Measurements from ENCODE around the gene MRPL34. TPM values are rescaled to one million over a fixed set of nuclear protein-coding genes. Genes with fewer than 3 reads are reported as not detected.
"Not testable (repeated sequence)": the region's sequence is repeated elsewhere in the genome, so short reads cannot be mapped to it uniquely, and the experiment has no call there.

Gene MRPL34
- total RNA-seq, 2 donors from 2014 or later: 203 to 254 TPM

- no peak overlapping the region for H3K27ac ChIP-seq
- H3K27me3 ChIP-seq: peaks cover 2 to 6% of the 10 kb centered on the region in 2 donors
- no peaks in the 10 kb centered on the region for H3K9me3 ChIP-seq
- DNase-seq (ENCODE audit: low spot score): no peak
- H3K36me3 ChIP-seq: no peaks in the 10 kb centered on the region
- peaks cover 0 to 18% of the 10 kb centered on the region in 2 donors for H3K4me1 ChIP-seq
- no peak for TF ChIP-seq CTCF (IDR thresholded peaks at IDR 0.05)
- H3K4me3 ChIP-seq: no peak overlapping the region
Observed at GRCh38 chr19:17286752-17287151, 18.9 kb upstream of the MRPL34 start.

- peak in 1 of 2 donors; percentile 26 for TF ChIP-seq CTCF (IDR thresholded peaks at IDR 0.05)
- Histone ChIP-seq H3K27ac (no peak overlapping the region), H3K9me3 (no peaks in the 10 kb centered on the region), H3K4me3 (peak overlapping the region in 1 of 2 donors; percentile 25), H3K27me3 (no peaks in the 10 kb centered on the region), H3K4me1 (peaks cover 0 to 17% of the 10 kb centered on the region in 2 donors), H3K36me3 (no peaks in the 10 kb centered on the region)
- DNase-seq (ENCODE audit: low spot score): no peak
Observed at GRCh38 chr19:17289489-17289888, 16.2 kb upstream of the MRPL34 start.

DNA sequence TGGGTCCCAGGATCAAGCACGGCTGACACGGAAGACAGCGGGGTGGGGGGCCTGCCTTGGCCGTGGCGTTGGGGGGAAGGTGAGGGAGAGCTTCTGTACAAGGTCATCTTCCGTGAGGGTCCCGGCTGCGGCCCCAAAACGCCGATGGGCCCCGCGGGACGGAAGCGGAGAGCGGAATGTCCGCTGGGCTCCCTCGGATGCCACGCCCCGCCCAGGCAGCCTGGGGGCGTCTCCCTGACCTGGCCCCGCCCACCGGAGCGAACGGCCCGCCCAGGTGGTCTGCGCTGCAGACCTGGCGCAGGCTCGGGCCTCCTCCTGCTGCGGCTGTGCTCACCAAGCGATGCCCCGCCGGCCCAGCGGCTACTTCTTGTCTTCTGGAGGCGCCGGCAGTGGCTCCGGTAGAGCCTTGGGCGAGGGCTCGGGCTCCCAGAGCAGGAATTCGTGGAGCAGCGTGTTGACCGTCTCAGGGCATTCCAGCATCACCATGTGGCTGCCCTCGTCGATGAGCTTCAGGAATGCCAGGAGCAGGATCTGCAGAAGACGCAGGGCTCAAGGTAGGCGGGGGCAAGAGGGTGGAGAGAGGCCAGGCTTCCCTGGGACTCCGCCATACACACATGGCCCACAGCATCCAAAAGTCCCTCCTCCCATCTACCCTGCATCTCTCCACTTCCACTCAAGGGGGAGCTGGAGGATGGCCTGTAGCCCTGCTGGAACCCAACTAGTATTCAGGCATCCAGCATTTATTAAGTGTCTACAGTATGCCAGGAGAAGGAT, 13.2 kb upstream of the MRPL34 start:
- H3K4me1 ChIP-seq: peaks cover 0 to 17% of the 10 kb centered on the region in 2 donors
- no peaks in the 10 kb centered on the region for H3K36me3 ChIP-seq
- H3K27me3 ChIP-seq: no peaks in the 10 kb centered on the region
- peak overlapping the region; percentile 20 to 56 for H3K4me3 ChIP-seq
- TF ChIP-seq CTCF (IDR thresholded peaks at IDR 0.05): peak; percentile 50 to 73
- H3K9me3 ChIP-seq: no peaks in the 10 kb centered on the region
- DNase-seq (ENCODE audit: low spot score): peak; percentile 82
- H3K27ac ChIP-seq: peak overlapping the region; percentile 50 to 53

DNA sequence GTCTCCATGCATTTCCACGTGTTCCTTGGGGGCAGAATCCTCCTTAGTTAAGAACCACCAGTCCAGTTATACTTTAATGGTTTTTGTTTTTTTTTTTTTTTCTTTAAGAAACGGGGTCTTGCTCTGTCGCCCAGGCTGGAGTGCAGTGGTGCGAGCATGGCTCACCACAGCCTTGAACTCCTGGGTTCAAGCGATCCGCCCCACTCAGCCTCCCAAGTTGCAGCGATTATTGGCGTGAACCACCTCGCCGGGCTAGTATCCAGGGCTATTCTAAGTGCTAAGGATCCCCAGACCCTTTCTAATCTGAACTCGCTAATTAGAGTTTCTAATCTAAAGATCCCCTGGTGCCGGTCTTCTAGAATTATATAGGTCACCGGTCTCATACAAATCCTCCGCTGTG, 12.1 kb upstream of the MRPL34 start:
- Histone ChIP-seq H3K9me3 (no peaks in the 10 kb centered on the region), H3K36me3 (peaks cover 6% of the 10 kb centered on the region), H3K4me3 (no peak overlapping the region), H3K4me1 (peaks cover 0 to 17% of the 10 kb centered on the region in 2 donors), H3K27ac (no peak overlapping the region), H3K27me3 (no peaks in the 10 kb centered on the region)
- no peak for DNase-seq (ENCODE audit: low spot score)
- no peak for TF ChIP-seq CTCF (IDR thresholded peaks at IDR 0.05)

DNA sequence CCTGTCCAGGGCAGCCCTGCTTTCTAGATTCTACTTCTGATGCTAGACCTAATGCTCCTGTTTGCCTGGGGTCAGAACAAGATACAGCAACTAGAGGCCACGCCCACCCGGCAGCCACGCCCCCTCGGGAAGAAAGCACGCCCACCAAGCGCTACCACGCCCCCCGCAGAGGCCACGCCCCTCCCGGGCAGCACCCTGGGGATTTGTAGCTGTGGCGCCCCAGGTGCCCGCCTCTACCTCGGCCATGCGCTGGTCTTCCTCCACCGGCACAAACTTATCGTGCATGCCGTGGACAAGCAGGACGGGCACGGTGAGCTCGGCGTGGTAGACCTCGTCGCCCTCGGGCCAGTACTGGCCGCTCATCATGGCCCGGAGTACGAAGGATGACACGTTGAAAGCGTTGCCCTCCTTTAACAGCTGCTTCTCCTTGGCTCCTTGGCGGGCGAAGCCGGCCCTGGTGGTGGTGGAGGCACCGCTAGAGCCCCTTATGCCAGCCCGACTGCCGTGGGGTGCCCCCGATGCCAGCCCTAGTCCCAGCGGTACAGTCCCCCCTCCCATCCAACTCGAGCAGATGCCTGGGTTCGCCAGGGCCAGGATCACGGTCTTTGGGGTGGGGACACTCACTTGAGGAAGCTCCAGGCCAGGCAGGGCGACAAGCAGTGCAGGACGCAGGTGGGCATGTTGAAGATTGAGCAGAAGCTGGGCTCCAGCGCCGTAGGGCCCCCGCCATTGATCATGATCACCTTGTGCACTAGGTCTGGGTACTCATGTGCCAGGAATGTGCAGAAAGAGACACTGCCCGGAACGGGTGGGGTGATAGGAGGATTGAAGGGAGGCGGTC, 11.4 kb upstream of the MRPL34 start:
- Histone ChIP-seq H3K36me3 (peaks cover 6% of the 10 kb centered on the region), H3K4me3 (no peak overlapping the region), H3K4me1 (peaks cover 0 to 17% of the 10 kb centered on the region in 2 donors), H3K9me3 (no peaks in the 10 kb centered on the region), H3K27ac (no peak overlapping the region), H3K27me3 (no peaks in the 10 kb centered on the region)
- no peak for TF ChIP-seq CTCF (IDR thresholded peaks at IDR 0.05)
- DNase-seq (ENCODE audit: low spot score): no peak

- DNase-seq (ENCODE audit: low spot score): not testable (repeated sequence)
Observed at GRCh38 chr19:17295551-17295950, 10.1 kb upstream of the MRPL34 start.

More at GRCh38 chr19:17295551-17295950, 10.1 kb upstream of the MRPL34 start:
- H3K27me3 ChIP-seq, H3K27ac ChIP-seq, H3K36me3 ChIP-seq, H3K4me3 ChIP-seq, H3K9me3 ChIP-seq, H3K4me1 ChIP-seq: not testable (repeated sequence)
